K562 (cell line): ENCODE measurements around the gene ERGIC1. TPM values are rescaled to one million over a fixed set of nuclear protein-coding genes. Genes with fewer than 3 reads are reported as not detected.
A peak's percentile ranks its signal among the peaks of the same experiment; 100 is the strongest.
"Not testable (repeated sequence)": the region's sequence is repeated elsewhere in the genome, so short reads cannot be mapped to it uniquely, and the experiment has no call there.

Source experiments
- ATAC-seq: fragments of 200-7000 bp; cut with Tn5 transposase; 3 replicates; pipeline ENCODE4 v1.9.1; 2020; ENCODE audit warnings: moderate library complexity
- BruUV-seq: library from RNA; stranded (reverse); fragments of 400-500 nt; replicated peaks from 2 replicates; lab custom pipeline; 2021; lab: Mats Ljungman, UMichigan
- CTCF ChIA-PET: fragments of 300-600 bp; formaldehyde crosslinking; extraction: SDS; loops from one replicate; lab custom pipeline; 2021; ENCODE audit warnings: low intra/inter-chr PET ratio; lab: Yijun Ruan, JAX
- POLR2A ChIA-PET: fragments of 300-600, 350-650 bp; sonication (Branson Sonifier 250); formaldehyde crosslinking; extraction: SDS; loops from one replicate; lab custom pipeline; 2021; ENCODE audit warnings: antibody characterized with exemption, inconsistent platforms; lab: Yijun Ruan, JAX
- DNase-seq, 4 experiments: peaks; one replicate each; pipeline versions ENCODE4 v3.0.0 to v3.0.0-alpha.2; 2011 to 2018; ENCODE audit warnings: low spot score in 3 of 4, mixed read lengths in 3 of 4; ENCODE audit errors: extremely low read depth in 1 of 4
- FAIRE-seq: peaks from 2 replicates; lab custom pipeline; 2011; peaks lifted over from hg19 to GRCh38; lab: Jason Lieb, UNC
- H2AFZ ChIP-seq: 2 replicates; pipeline ENCODE4 v1.6.0; 2011; ENCODE audit warnings: low read depth, low read length, control low read depth, inconsistent platforms
- H3K27ac ChIP-seq: fragments of 200-600 bp; 3 replicates; pipeline ENCODE4 v1.8.0; 2011; ENCODE audit warnings: low read depth, mild to moderate bottlenecking, control low read depth, inconsistent platforms, low read length, moderate library complexity, mixed read lengths; ENCODE audit errors: extremely low read depth
- H3K27me3 ChIP-seq, 2 experiments: fragments of 300-600 bp in 1 of 2; 2 replicates in 1 of 2; 3 replicates in 1 of 2; pipeline versions ENCODE4 v1.6.0 to v1.8.0; 2011; ENCODE audit warnings: inconsistent platforms in 2 of 2, low read length in 2 of 2, mild to moderate bottlenecking in 1 of 2, mixed read lengths in 1 of 2, moderate library complexity in 1 of 2; ENCODE audit not compliant: control insufficient read depth in 2 of 2, insufficient read depth in 2 of 2
- H3K36me3 ChIP-seq: fragments of 300-600 bp; 3 replicates; pipeline ENCODE4 v1.8.0; 2011; ENCODE audit warnings: mild to moderate bottlenecking, low read length, inconsistent platforms; ENCODE audit not compliant: control insufficient read depth, insufficient read depth
- H3K4me1 ChIP-seq, 2 experiments: fragments of 200-600 bp in 1 of 2; replicated peaks in 1 of 2; 2 replicates in 1 of 2; 3 replicates in 1 of 2; pipeline versions ENCODE4 v1.5.1 to v1.8.0; 2011; ENCODE audit warnings: inconsistent platforms in 2 of 2, low read length in 2 of 2, mild to moderate bottlenecking in 1 of 2, mixed read lengths in 1 of 2, moderate library complexity in 1 of 2; ENCODE audit not compliant: control insufficient read depth in 2 of 2, insufficient read depth in 2 of 2
- H3K4me2 ChIP-seq: 2 replicates; pipeline ENCODE4 v1.6.1; 2011; ENCODE audit warnings: low read length, control low read depth, inconsistent platforms, mixed read lengths; ENCODE audit not compliant: insufficient read depth
- H3K4me3 ChIP-seq: fragments of 200-600 bp; sonication (generic), shearing (Covaris generic); 2 replicates; pipeline ENCODE4 v1.5.1; 2016; ENCODE audit warnings: control low read depth, inconsistent platforms
- H3K79me2 ChIP-seq: fragments of 200-600 bp; 3 replicates; pipeline ENCODE4 v1.8.0; 2011; ENCODE audit warnings: low read length, inconsistent platforms; ENCODE audit not compliant: control insufficient read depth, insufficient read depth
- H3K9ac ChIP-seq, 2 experiments: 2 replicates each; pipeline versions ENCODE4 v1.6.0 to v1.6.1; 2011; ENCODE audit warnings: low read depth in 2 of 2, low read length in 2 of 2, control low read depth in 1 of 2, inconsistent platforms in 1 of 2, mild to moderate bottlenecking in 1 of 2, mixed read lengths in 1 of 2; ENCODE audit not compliant: insufficient read depth in 1 of 2
- H3K9me1 ChIP-seq: one replicate; pipeline ENCODE4 v1.6.0; 2011; ENCODE audit warnings: inconsistent platforms, mild to moderate bottlenecking, low read length, moderate library complexity; ENCODE audit not compliant: control insufficient read depth, insufficient read depth
- H3K9me3 ChIP-seq: replicated peaks from 2 replicates; pipeline ENCODE4 v1.5.1; 2011; ENCODE audit warnings: low read depth, low read length, inconsistent platforms; ENCODE audit not compliant: control insufficient read depth, insufficient read depth
- H4K20me1 ChIP-seq: replicated peaks from 2 replicates; pipeline ENCODE4 v1.6.1; 2011; ENCODE audit warnings: low read length, inconsistent platforms, mixed read lengths; ENCODE audit not compliant: control insufficient read depth, insufficient read depth
- CREB3 ChIP-seq: fragments of 450-650 bp; conservative IDR thresholded peaks from 2 replicates; pipeline ENCODE4 v1.6.1; 2016; ENCODE audit warnings: missing genetic modification characterization, low read depth, mild to moderate bottlenecking, missing compliant biosample characterization, moderate library complexity
- DMBX1 ChIP-seq: fragments of 250-450 bp; sonication (Bioruptor Pico); IDR thresholded peaks from 2 replicates; pipeline ENCODE4 v1.8.0; 2022; ENCODE audit warnings: inconsistent platforms, mild to moderate bottlenecking, moderate library complexity, borderline replicate concordance
- MAX ChIP-seq: sonication (generic); formaldehyde crosslinking; IDR thresholded peaks from 2 replicates; pipeline ENCODE4 v1.9.0; 2022; ENCODE audit warnings: mild to moderate bottlenecking, missing genetic modification reagents
- ZNF583 ChIP-seq: fragments of 250-450 bp; sonication (Bioruptor Pico); IDR thresholded peaks from 2 replicates; pipeline ENCODE4 v1.4.0; 2020
- ZNF695 ChIP-seq: fragments of 450-650 bp; formaldehyde crosslinking; IDR thresholded peaks from 2 replicates; pipeline ENCODE4 v1.4.0; 2020; ENCODE audit warnings: mild to moderate bottlenecking, moderate library complexity
- WGBS: fragments of 100-300 bp; shearing (Covaris generic); methylation state at CpG from one replicate; pipeline ENCODE4 v1.1.6; 2016; ENCODE audit warnings: low coverage, mixed read lengths; ENCODE audit not compliant: insufficient coverage; ENCODE audit errors: missing lambda C conversion rate; 5-methylcytosine and 5-hydroxymethylcytosine counted together
- in situ Hi-C: fragments of 300-500 bp; cut with MboI; formaldehyde crosslinking; loops from 4 replicates; pipeline ENCODE4 v1.15.0; 2018; ENCODE audit warnings: inconsistent platforms, mixed read lengths
- intact Hi-C: fragments of 100-400 bp; cut with micrococcal nuclease; formaldehyde crosslinking; loops from 2 replicates; pipeline ENCODE4 v1.14.2; 2022
- polyA plus RNA-seq, 8 experiments: library from polyadenylated mRNA; depleted of rRNA in 4 of 8; stranded (reverse) in 5 of 8; unstranded in 3 of 8; fragments of >200 nt; fragmentation: Nextera tagmentation in 2 of 8; fragmentation: Illumina TruSeq in 1 of 8; extraction: Ambion mirVana in 2 of 8; extraction: Trizol in 1 of 8; gene quantifications; 2 replicates each; pipeline versions ENCODE4 v1.2.1 to v1.2.3, GENCODE V29; 2011 to 2014; ENCODE audit warnings: inconsistent platforms in 1 of 8, missing spikeins in 1 of 8
- total RNA-seq, 7 experiments: library from RNA; depleted of rRNA in 6 of 7; stranded (reverse); fragments of >200 nt in 6 of 7; fragmentation: Illumina TruSeq in 2 of 7; extraction: Trizol in 2 of 7; gene quantifications; 2 replicates each; pipeline versions ENCODE4 v1.2.1 to v1.2.3, GENCODE V29; 2011 to 2021; ENCODE audit warnings: low replicate concordance in 1 of 7
- TF ChIP-seq, protein P1 (sequence below): fragments of 450-650 bp; IDR thresholded peaks from 2 replicates; pipeline ENCODE4 v1.6.1; 2016; ENCODE audit warnings: missing biosample characterization, missing genetic modification characterization

ERGIC1 gene
- total and polyA plus RNA-seq, 9 of the 15 experiments (the other 6 are each of a cell fraction or from before 2014, with no cell fraction given): 5.5 to 68.4 (median 36.4) TPM

DNA sequence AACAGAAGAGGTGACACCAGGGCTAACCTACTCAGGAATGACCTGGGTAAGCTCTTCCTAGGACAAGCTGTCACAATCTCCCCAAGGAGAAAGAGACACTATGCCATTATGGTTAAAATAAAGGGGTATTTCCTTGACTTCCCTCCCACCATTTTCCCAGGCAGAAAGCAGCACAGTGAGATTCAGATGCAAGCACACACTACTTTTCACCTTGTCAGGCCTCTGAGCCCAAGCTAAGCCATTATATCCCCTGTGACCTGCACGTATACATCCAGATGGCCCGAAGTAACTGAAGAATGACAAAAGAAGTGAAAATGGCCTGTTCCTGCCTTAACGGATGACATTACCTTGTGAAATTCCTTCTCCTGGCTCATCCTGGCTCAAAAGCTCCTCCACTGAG is 46.5 kb upstream of the ERGIC1 start:
- peak overlapping the region; percentile 83 for H2AFZ ChIP-seq
- H3K9me3 ChIP-seq, H3K4me2 ChIP-seq, H4K20me1 ChIP-seq, intact Hi-C loops, DNase-seq, H3K4me3 ChIP-seq, FAIRE-seq, ATAC-seq, BruUV-seq, in situ Hi-C loops, CTCF ChIA-PET, H3K36me3 ChIP-seq, H3K9me1 ChIP-seq, H3K79me2 ChIP-seq, H3K27me3 ChIP-seq: not testable (repeated sequence)
- H3K9ac ChIP-seq: peak overlapping the region in 1 of 2 experiments; percentile 19; a peak in 1 of 4 replicates
- POLR2A ChIA-PET: interaction anchor here (0.7 to 1.3 kb wide), 3 partner anchors 16 to 18 kb away, joined by 3 to 6 read pairs (median 3); partner anchors contain the start of gene DUSP1
- peak overlapping the region; percentile 35; the same call in 2 of the 3 replicates for H3K27ac ChIP-seq
- WGBS: 80% methylated on average over 3 of the region's 3 CpGs
- H3K4me1 ChIP-seq: peaks cover 35 to 36% of the 10 kb centered on the region in 2 experiments
- 0 out of 2 replicates have a peak, but pooled peaks have one; percentile 28 for TF ChIP-seq CREB3 (tag)
- peak; percentile 22; the same call in 1 of the 2 replicates for TF ChIP-seq DMBX1 (CRISPR knock-in tag)
- TF ChIP-seq ZNF695 (CRISPR knock-in tag): 0 out of 2 replicates have a peak, but pooled peaks have one; percentile 55
- 0 out of 2 replicates have a peak, but pooled peaks have one; percentile 28 for TF ChIP-seq ZNF583 (CRISPR knock-in tag)
- TF ChIP-seq MAX (CRISPR knock-in tag): 0 out of 2 replicates have a peak, but pooled peaks have one; percentile 34
- TF ChIP-seq, protein P1, sequence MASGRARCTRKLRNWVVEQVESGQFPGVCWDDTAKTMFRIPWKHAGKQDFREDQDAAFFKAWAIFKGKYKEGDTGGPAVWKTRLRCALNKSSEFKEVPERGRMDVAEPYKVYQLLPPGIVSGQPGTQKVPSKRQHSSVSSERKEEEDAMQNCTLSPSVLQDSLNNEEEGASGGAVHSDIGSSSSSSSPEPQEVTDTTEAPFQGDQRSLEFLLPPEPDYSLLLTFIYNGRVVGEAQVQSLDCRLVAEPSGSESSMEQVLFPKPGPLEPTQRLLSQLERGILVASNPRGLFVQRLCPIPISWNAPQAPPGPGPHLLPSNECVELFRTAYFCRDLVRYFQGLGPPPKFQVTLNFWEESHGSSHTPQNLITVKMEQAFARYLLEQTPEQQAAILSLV (tag): 0 out of 2 replicates have a peak, but pooled peaks have one; percentile 9
